GM10248 (cell line): ENCODE data around the gene TNFRSF8.

Experiments used
- CTCF ChIA-PET: fragments of 300-600 bp; sonication (Branson Sonifier 250); formaldehyde crosslinking; extraction: SDS; loops from one replicate; lab custom pipeline; 2021; ENCODE audit warnings: antibody characterized with exemption; lab: Yijun Ruan, JAX
- POLR2A ChIA-PET: fragments of 350-650 bp; sonication (Branson Sonifier 250); formaldehyde crosslinking; extraction: SDS; loops from one replicate; lab custom pipeline; 2020; ENCODE audit warnings: antibody characterized with exemption; lab: Yijun Ruan, JAX
- DNase-seq: peaks from one replicate; pipeline ENCODE4 v3.0.0; 2012; ENCODE audit errors: extremely low spot score
- TF ChIP-seq, protein P1 (sequence below): IDR thresholded peaks from 2 replicates; pipeline ENCODE4 v1.5.1; 2012; ENCODE audit warnings: mild to moderate bottlenecking, low read depth; ENCODE audit errors: extremely low read depth, missing control alignments, control extremely low read depth

Gene TNFRSF8

DNA sequence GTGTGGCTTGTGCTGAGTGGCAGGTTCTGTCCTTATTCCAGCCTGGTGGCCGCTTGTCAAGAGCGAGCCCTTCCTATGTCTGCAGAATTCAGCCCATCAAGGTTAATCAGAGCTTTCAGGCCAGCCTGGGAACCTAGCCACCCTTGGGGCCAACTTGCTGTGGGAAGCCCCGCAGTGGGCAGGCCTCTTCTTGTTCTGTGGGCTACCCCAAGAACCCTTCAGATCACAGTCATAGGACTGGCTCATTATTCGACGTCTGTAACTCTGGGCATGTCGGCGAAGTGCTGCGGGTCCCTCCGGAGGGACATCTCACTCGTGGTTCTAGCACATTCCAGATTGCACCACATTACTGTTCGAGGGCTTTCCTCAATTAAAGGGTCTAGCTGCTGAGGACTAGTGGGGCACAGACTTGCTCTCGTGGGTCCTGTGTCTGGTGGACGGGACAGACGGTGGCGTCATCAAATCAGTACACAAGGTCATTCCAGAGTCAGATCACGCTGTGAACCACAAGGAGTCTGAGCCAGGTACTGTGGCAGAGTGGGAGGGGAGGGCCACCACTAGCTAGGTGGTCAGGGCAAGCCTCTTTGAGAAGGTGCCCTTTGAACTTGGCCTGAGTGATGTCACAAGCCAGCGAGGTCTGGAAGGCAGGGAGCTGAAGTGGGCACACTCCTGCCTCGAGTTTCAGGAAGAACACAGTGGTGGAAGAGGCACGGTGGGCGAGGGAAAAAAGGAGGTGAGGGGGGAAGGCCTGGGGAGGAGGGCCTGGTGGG is 83.4 kb downstream of the TNFRSF8 start:
- CTCF ChIA-PET: interaction anchor here (0.8 to 8.4 kb wide), 4 partner anchors 21 to 82 kb away, joined by 3 to 63 read pairs (median 4); no protein-coding TSS in a partner anchor
- TF ChIP-seq, protein P1, sequence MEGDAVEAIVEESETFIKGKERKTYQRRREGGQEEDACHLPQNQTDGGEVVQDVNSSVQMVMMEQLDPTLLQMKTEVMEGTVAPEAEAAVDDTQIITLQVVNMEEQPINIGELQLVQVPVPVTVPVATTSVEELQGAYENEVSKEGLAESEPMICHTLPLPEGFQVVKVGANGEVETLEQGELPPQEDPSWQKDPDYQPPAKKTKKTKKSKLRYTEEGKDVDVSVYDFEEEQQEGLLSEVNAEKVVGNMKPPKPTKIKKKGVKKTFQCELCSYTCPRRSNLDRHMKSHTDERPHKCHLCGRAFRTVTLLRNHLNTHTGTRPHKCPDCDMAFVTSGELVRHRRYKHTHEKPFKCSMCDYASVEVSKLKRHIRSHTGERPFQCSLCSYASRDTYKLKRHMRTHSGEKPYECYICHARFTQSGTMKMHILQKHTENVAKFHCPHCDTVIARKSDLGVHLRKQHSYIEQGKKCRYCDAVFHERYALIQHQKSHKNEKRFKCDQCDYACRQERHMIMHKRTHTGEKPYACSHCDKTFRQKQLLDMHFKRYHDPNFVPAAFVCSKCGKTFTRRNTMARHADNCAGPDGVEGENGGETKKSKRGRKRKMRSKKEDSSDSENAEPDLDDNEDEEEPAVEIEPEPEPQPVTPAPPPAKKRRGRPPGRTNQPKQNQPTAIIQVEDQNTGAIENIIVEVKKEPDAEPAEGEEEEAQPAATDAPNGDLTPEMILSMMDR: no peak
- no peak for DNase-seq
- POLR2A ChIA-PET: interaction anchor here (0.9 kb wide), 1 partner anchor 17 kb away, joined by 4 read pairs; no protein-coding TSS in a partner anchor

DNA sequence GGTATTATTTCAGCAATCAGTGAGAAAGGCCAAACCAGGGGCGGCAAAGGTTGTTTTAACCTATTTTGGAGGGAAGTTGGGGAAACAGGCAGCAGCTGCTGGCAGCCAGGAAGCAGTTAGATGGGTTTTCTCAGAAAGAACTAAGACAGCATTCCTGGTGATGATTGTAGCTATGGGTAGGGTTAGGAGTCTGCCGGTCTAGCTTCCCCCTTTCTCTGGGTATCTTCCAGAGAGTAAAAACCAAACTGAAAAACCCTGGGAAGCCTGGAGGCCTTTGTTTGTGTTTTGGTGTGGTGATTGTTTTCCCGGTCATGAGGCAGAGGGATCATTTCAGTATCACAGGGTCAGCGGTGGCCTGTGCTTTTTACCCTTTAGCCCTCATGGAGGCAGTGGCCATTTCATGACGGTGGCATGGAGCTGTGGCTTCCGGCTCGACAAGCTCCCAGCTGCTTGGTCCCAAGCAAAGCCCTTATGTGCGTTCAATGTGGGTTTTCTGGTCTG is 84.1 kb downstream of the TNFRSF8 start:
- POLR2A ChIA-PET: interaction anchor here (0.9 kb wide), 1 partner anchor 16 kb away, joined by 4 read pairs; no protein-coding TSS in a partner anchor

DNA sequence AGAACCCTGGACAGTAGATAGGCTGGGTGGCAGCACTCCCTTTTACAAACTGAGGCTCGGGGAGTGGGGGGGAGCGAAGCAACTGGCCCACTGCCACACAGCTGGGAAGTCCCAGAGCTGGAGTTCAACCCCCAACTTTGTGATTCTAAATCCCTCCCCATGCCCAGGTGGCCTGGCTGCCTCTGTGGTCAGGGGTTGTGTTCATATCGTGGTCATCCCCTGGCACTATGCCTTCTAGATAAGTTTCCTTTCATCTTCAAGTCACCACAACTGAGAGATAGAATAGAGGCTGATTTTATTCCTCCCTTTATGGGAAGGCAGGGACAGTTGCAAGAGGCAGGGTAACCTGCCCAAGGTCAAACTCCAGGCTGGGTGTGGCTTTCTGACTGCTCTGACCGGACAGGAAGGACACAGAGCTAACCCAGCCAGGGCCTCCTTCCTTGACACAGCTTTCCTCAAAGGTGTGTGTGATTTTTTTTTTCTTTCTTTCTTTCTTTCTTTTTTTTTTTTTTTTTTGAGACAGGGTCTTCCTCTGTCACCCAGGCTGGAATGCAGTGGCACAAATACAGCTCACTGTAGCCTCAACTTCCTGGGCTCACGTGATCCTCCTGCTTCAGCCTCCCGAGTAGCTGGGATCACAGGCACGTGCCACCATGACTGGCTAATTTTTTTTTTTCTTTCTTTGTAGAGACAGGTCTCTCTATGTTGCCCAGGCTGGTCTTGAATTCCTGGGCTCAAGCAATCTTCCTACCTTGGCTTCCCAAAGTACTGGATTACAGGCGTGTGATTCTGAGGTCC is 85.3 kb downstream of the TNFRSF8 start:
- ChIA-PET POLR2A (interaction anchor here (0.8 to 1.2 kb wide), 3 partner anchors 13 to 35 kb away, joined by 3 to 9 read pairs (median 3); no protein-coding TSS in a partner anchor), CTCF (interaction anchor here (0.7 to 8.4 kb wide), 8 partner anchors 9 to 60 kb away, joined by 3 to 63 read pairs (median 4); no protein-coding TSS in a partner anchor)
- no peak for DNase-seq

More for the DNA sequence above, 84.1 kb downstream of the TNFRSF8 start:
- CTCF ChIA-PET: interaction anchor here (0.8 to 8.4 kb wide), 5 partner anchors 8 to 68 kb away, joined by 3 to 63 read pairs (median 3); no protein-coding TSS in a partner anchor
- no peak for DNase-seq
- TF ChIP-seq, protein P1: no peak

DNA sequence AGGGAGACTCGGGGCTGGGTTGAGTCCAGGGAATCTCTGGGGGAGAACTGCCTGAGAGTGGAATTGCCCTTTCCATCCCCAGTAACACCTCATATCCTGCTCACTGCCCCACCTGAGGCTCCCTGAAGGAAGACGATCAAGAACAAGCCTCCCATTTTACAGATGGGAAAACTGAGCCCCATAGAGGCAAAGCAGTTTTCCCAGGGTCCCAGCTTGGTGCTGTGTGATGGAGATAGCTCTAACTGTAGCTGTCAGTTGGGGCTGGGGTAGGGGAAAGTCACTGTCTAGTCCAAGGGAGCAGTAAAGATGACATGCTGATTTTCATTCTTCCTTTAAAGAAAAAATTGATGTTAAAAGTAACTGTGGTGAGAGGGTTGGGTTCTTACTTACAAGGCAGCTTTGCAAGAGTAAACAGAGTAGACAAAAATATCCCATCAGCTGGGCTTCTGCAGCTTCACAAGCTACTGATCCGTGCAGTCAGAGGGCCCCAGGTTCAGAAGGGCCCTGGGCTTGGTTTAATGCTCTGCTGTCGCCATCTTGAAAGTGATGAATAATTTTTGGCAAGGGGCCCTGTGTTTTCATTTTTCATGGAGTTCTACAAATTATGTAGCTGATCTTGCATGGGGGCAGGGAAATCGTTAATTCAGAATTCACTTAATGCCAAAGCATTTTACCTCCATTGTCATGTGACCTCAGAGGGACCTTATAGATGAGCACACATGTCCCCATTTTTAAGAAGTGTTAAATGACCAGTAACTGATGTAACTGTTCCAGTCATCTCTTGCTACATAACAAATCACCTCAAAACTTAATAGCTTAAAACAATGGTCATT is 86.1 kb downstream of the TNFRSF8 start:
- CTCF ChIA-PET: interaction anchor here (0.7 to 8.4 kb wide), 9 partner anchors 11 to 80 kb away, joined by 3 to 63 read pairs (median 5); no protein-coding TSS in a partner anchor
- TF ChIP-seq, protein P1: no peak
- POLR2A ChIA-PET: interaction anchor here (0.9 to 1.2 kb wide), 4 partner anchors 23 to 53 kb away, joined by 3 to 9 read pairs (median 4); no protein-coding TSS in a partner anchor
- peak; percentile 63 for DNase-seq

More for the DNA sequence above, 85.3 kb downstream of the TNFRSF8 start:
- TF ChIP-seq, protein P1: no peak

DNA sequence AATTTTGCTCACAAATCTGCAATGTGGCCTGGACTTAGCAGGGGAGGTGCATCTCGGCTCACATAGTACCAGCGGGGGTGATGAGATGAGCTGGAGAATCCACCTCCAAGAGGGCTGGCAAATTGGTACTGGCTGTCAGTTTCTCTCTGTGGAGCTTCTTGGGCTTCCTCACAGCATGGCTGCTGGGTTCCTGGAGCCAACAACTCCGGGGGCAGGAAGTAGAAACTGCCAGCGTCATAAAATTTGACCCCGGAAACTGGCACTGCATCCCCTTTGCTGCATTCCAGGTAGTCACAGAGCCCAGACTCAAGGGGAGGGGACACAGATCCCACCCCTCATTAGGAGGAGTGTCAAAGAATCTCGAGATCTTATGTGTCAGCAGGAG is 86.7 kb downstream of the TNFRSF8 start:
- TF ChIP-seq, protein P1: no peak
- DNase-seq: no peak
- POLR2A ChIA-PET: interaction anchor here (0.9 to 1.5 kb wide), 3 partner anchors 12 to 52 kb away, joined by 3 to 6 read pairs (median 5); no protein-coding TSS in a partner anchor
- CTCF ChIA-PET: interaction anchor here (0.8 to 8.4 kb wide), 10 partner anchors 10 to 81 kb away, joined by 3 to 63 read pairs (median 4); partner anchors contain the start of gene TNFRSF1B
